ENCODE data around the gene RAB38.

The RAB38 gene

GRCh38 chr11:88183233-88183632 is 8.0 kb upstream of the RAB38 start:
- DNase-seq (ENCODE audit: low spot score in 2 of 2): no peak
- H3K27me3 Mint-ChIP-seq: peaks cover 4% of the 10 kb centered on the region
- H3K4me3 Mint-ChIP-seq: no peak overlapping the region
- H3K4me1 Mint-ChIP-seq: no peaks in the 10 kb centered on the region
- ATAC-seq (ENCODE audit: low read depth): no peak
- no peak overlapping the region for H3K27ac Mint-ChIP-seq
- H3K9me3 Mint-ChIP-seq: peaks cover 6% of the 10 kb centered on the region
- no peaks in the 10 kb centered on the region for H3K36me3 Mint-ChIP-seq

GRCh38 chr11:88181776-88182175 is 6.5 kb upstream of the RAB38 start:
- DNase-seq (ENCODE audit: low spot score in 2 of 2) (no peak), ATAC-seq (ENCODE audit: low read depth) (no peak)
- Mint-ChIP-seq H3K9me3 (peaks cover 3% of the 10 kb centered on the region), H3K27me3 (peaks cover 7% of the 10 kb centered on the region), H3K27ac (no peak overlapping the region), H3K4me3 (no peak overlapping the region), H3K36me3 (no peaks in the 10 kb centered on the region), H3K4me1 (no peaks in the 10 kb centered on the region)

GRCh38 chr11:88179971-88180629 is 4.9 kb upstream of the RAB38 start:
- H3K27ac Mint-ChIP-seq: no peak overlapping the region
- peaks cover 5% of the 10 kb centered on the region for H3K27me3 Mint-ChIP-seq
- no peaks in the 10 kb centered on the region for H3K36me3 Mint-ChIP-seq
- no peak overlapping the region for H3K4me3 Mint-ChIP-seq
- peaks cover 2% of the 10 kb centered on the region for H3K4me1 Mint-ChIP-seq
- H3K9me3 Mint-ChIP-seq: no peaks in the 10 kb centered on the region
- no peak for ATAC-seq (ENCODE audit: low read depth)
- DNase-seq (ENCODE audit: low spot score in 2 of 2): no peak

- ATAC-seq (ENCODE audit: low read depth): no peak
- DNase-seq (ENCODE audit: low spot score in 2 of 2): no peak
- no peaks in the 10 kb centered on the region for H3K36me3 Mint-ChIP-seq
- peaks cover 6% of the 10 kb centered on the region for H3K27me3 Mint-ChIP-seq
- peaks cover 2% of the 10 kb centered on the region for H3K4me1 Mint-ChIP-seq
- no peaks in the 10 kb centered on the region for H3K9me3 Mint-ChIP-seq
- H3K27ac Mint-ChIP-seq: no peak overlapping the region
- H3K4me3 Mint-ChIP-seq: no peak overlapping the region
Observed at GRCh38 chr11:88179141-88179540, 3.9 kb upstream of the RAB38 start.

GRCh38 chr11:88178191-88178590 is 2.9 kb upstream of the RAB38 start:
- Mint-ChIP-seq H3K4me3 (no peak overlapping the region), H3K9me3 (no peaks in the 10 kb centered on the region), H3K27ac (no peak overlapping the region), H3K4me1 (peaks cover 2% of the 10 kb centered on the region), H3K27me3 (peaks cover 4% of the 10 kb centered on the region), H3K36me3 (no peaks in the 10 kb centered on the region)
- DNase-seq (ENCODE audit: low spot score in 2 of 2): no peak
- no peak for ATAC-seq (ENCODE audit: low read depth)

GRCh38 chr11:88175569-88176075 is 379 bp upstream of the RAB38 start:
- no peak for DNase-seq (ENCODE audit: low spot score in 2 of 2)
- peaks cover 2% of the 10 kb centered on the region for H3K4me1 Mint-ChIP-seq
- H3K36me3 Mint-ChIP-seq: no peaks in the 10 kb centered on the region
- H3K27ac Mint-ChIP-seq: no peak overlapping the region
- no peak overlapping the region for H3K4me3 Mint-ChIP-seq
- ATAC-seq (ENCODE audit: low read depth): no peak
- H3K27me3 Mint-ChIP-seq: peaks cover 4% of the 10 kb centered on the region
- no peaks in the 10 kb centered on the region for H3K9me3 Mint-ChIP-seq

GRCh38 chr11:88173956-88174355 is 1.3 kb downstream of the RAB38 start:
- DNase-seq (ENCODE audit: low spot score in 2 of 2) (no peak), ATAC-seq (ENCODE audit: low read depth) (no peak)
- Mint-ChIP-seq H3K36me3 (no peaks in the 10 kb centered on the region), H3K4me3 (no peak overlapping the region), H3K4me1 (peaks cover 2% of the 10 kb centered on the region), H3K9me3 (no peaks in the 10 kb centered on the region), H3K27me3 (peaks cover 5% of the 10 kb centered on the region), H3K27ac (no peak overlapping the region)

- DNase-seq (ENCODE audit: low spot score in 2 of 2) (no peak), ATAC-seq (ENCODE audit: low read depth) (no peak)
- Mint-ChIP-seq H3K4me1 (peaks cover 2% of the 10 kb centered on the region), H3K27me3 (peaks cover 7% of the 10 kb centered on the region), H3K27ac (no peak overlapping the region), H3K9me3 (no peaks in the 10 kb centered on the region), H3K4me3 (no peak overlapping the region), H3K36me3 (no peaks in the 10 kb centered on the region)
Observed at GRCh38 chr11:88171982-88172381, 3.3 kb downstream of the RAB38 start.

- H3K27me3 Mint-ChIP-seq: peaks cover 8% of the 10 kb centered on the region
- H3K4me1 Mint-ChIP-seq: peaks cover 2% of the 10 kb centered on the region
- H3K9me3 Mint-ChIP-seq: no peaks in the 10 kb centered on the region
- no peak for DNase-seq (ENCODE audit: low spot score in 2 of 2)
- no peak for ATAC-seq (ENCODE audit: low read depth)
- H3K27ac Mint-ChIP-seq: no peak overlapping the region
- H3K4me3 Mint-ChIP-seq: no peak overlapping the region
- H3K36me3 Mint-ChIP-seq: no peaks in the 10 kb centered on the region
Observed at GRCh38 chr11:88170673-88171072, 4.6 kb downstream of the RAB38 start.

- H3K9me3 Mint-ChIP-seq: no peaks in the 10 kb centered on the region
- DNase-seq (ENCODE audit: low spot score in 2 of 2) (no peak), ATAC-seq (ENCODE audit: low read depth) (no peak)
- no peak overlapping the region for H3K27ac Mint-ChIP-seq
- H3K4me3 Mint-ChIP-seq: no peak overlapping the region
- no peaks in the 10 kb centered on the region for H3K4me1 Mint-ChIP-seq
- no peaks in the 10 kb centered on the region for H3K36me3 Mint-ChIP-seq
- peaks cover 8% of the 10 kb centered on the region for H3K27me3 Mint-ChIP-seq
Observed at GRCh38 chr11:88169881-88170280, 5.4 kb downstream of the RAB38 start.

- Mint-ChIP-seq H3K36me3 (no peaks in the 10 kb centered on the region), H3K27ac (no peak overlapping the region), H3K27me3 (peaks cover 8% of the 10 kb centered on the region), H3K9me3 (no peaks in the 10 kb centered on the region), H3K4me3 (no peak overlapping the region), H3K4me1 (no peaks in the 10 kb centered on the region)
- DNase-seq (ENCODE audit: low spot score in 2 of 2) (no peak), ATAC-seq (ENCODE audit: low read depth) (no peak)
Observed at GRCh38 chr11:88169471-88169870, 5.8 kb downstream of the RAB38 start.

GRCh38 chr11:88167853-88168252 is 7.4 kb downstream of the RAB38 start:
- no peaks in the 10 kb centered on the region for H3K4me1 Mint-ChIP-seq
- no peaks in the 10 kb centered on the region for H3K36me3 Mint-ChIP-seq
- H3K27me3 Mint-ChIP-seq: peaks cover 8% of the 10 kb centered on the region
- DNase-seq (ENCODE audit: low spot score in 2 of 2) (no peak), ATAC-seq (ENCODE audit: low read depth) (no peak)
- no peak overlapping the region for H3K27ac Mint-ChIP-seq
- H3K9me3 Mint-ChIP-seq: no peaks in the 10 kb centered on the region
- H3K4me3 Mint-ChIP-seq: no peak overlapping the region

GRCh38 chr11:88164806-88165585 is 10.2 kb downstream of the RAB38 start:
- H3K4me1 Mint-ChIP-seq: no peaks in the 10 kb centered on the region
- no peaks in the 10 kb centered on the region for H3K36me3 Mint-ChIP-seq
- H3K27ac Mint-ChIP-seq: no peak overlapping the region
- ATAC-seq (ENCODE audit: low read depth) (no peak), DNase-seq (ENCODE audit: low spot score in 2 of 2) (no peak)
- peaks cover 10% of the 10 kb centered on the region for H3K27me3 Mint-ChIP-seq
- no peaks in the 10 kb centered on the region for H3K9me3 Mint-ChIP-seq
- H3K4me3 Mint-ChIP-seq: no peak overlapping the region

GRCh38 chr11:88164320-88164719 is 10.9 kb downstream of the RAB38 start:
- Mint-ChIP-seq H3K27ac (no peak overlapping the region), H3K4me3 (no peak overlapping the region), H3K9me3 (peaks cover 1% of the 10 kb centered on the region), H3K4me1 (no peaks in the 10 kb centered on the region), H3K27me3 (peaks cover 10% of the 10 kb centered on the region), H3K36me3 (no peaks in the 10 kb centered on the region)
- no peak for DNase-seq (ENCODE audit: low spot score in 2 of 2)
- ATAC-seq (ENCODE audit: low read depth): no peak

Measured in memory B cell (primary cell).